ENCODE measurements around the gene RAB11B. TPM values are rescaled to one million over a fixed set of nuclear protein-coding genes. Genes with fewer than 3 reads are reported as not detected.

The RAB11B gene
- total RNA-seq, 1 donor from 2014 or later, result 157 TPM

DNA sequence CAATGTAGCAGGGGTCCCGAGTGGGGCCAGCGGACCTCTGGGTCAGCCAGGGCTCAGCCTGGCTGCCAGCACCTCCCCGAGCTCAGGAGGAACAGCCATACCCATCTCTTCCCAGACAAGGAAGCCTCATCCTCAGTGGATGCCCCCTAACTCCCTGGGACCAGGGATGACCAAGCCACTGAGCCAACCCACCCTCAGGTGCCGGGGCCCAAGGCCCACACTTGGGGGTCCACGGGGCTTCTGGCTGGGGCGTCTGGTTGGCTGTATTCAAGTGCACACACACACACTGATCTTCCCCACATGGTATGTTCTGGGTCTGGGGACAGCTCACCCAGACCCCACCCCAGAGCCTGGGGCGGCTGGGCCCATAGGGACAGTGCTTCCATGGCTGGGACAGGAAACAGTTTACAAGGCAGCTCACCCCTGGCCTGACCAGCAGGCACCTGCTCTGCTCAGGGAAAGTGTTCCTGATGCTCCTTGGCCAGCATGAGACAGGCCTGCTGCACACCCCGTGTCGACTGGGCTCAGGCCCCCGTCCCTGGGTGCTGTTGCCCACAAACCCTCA lies 7.7 kb downstream of the RAB11B start:
- peak overlapping the region; percentile 37 for H3K27ac ChIP-seq (replicated peaks)
- peaks cover 32% of the 10 kb centered on the region for H3K36me3 ChIP-seq
- intact Hi-C loops (cut with micrococcal nuclease), result loop anchor here (5.0 kb wide), 1 partner anchor 41 kb away; no protein-coding TSS in a partner anchor
- H3K4me1 ChIP-seq, result peaks cover 58% of the 10 kb centered on the region
- H3K4me3 ChIP-seq, result no peak overlapping the region
- DNase-seq, result no peak
- TF ChIP-seq, protein P1, sequence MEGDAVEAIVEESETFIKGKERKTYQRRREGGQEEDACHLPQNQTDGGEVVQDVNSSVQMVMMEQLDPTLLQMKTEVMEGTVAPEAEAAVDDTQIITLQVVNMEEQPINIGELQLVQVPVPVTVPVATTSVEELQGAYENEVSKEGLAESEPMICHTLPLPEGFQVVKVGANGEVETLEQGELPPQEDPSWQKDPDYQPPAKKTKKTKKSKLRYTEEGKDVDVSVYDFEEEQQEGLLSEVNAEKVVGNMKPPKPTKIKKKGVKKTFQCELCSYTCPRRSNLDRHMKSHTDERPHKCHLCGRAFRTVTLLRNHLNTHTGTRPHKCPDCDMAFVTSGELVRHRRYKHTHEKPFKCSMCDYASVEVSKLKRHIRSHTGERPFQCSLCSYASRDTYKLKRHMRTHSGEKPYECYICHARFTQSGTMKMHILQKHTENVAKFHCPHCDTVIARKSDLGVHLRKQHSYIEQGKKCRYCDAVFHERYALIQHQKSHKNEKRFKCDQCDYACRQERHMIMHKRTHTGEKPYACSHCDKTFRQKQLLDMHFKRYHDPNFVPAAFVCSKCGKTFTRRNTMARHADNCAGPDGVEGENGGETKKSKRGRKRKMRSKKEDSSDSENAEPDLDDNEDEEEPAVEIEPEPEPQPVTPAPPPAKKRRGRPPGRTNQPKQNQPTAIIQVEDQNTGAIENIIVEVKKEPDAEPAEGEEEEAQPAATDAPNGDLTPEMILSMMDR (IDR thresholded peaks at IDR 0.05; ENCODE audit: borderline replicate concordance), result no peak
- no peaks in the 10 kb centered on the region for H3K27me3 ChIP-seq (ENCODE audit: low read depth)
- H3K9me3 ChIP-seq (replicated peaks), result no peaks in the 10 kb centered on the region

- TF ChIP-seq, protein P1 (IDR thresholded peaks at IDR 0.05; ENCODE audit: borderline replicate concordance), result no peak
- Histone ChIP-seq H3K27ac (replicated peaks) (peak overlapping the region; percentile 14), H3K36me3 (peaks cover 37% of the 10 kb centered on the region), H3K9me3 (replicated peaks) (no peaks in the 10 kb centered on the region), H3K27me3 (ENCODE audit: low read depth) (no peaks in the 10 kb centered on the region), H3K4me1 (peaks cover 53% of the 10 kb centered on the region), H3K4me3 (no peak overlapping the region)
- intact Hi-C loops (cut with micrococcal nuclease), result loop anchor here (5.0 kb wide), 1 partner anchor 41 kb away; no protein-coding TSS in a partner anchor
- no peak for DNase-seq
Observed at GRCh38 chr19:8398311-8398771, 8.2 kb downstream of the RAB11B start.

- intact Hi-C loops (cut with micrococcal nuclease), result loop anchor here (5.0 kb wide), 1 partner anchor 42 kb away; no protein-coding TSS in a partner anchor
- no peak for DNase-seq
- H3K4me1 ChIP-seq, result peaks cover 44% of the 10 kb centered on the region
- H3K27me3 ChIP-seq (ENCODE audit: low read depth), result no peaks in the 10 kb centered on the region
- TF ChIP-seq, protein P1 (IDR thresholded peaks at IDR 0.05; ENCODE audit: borderline replicate concordance), result no peak
- no peak overlapping the region for H3K4me3 ChIP-seq
- peaks cover 50% of the 10 kb centered on the region for H3K36me3 ChIP-seq
- no peaks in the 10 kb centered on the region for H3K9me3 ChIP-seq (replicated peaks)
- no peak overlapping the region for H3K27ac ChIP-seq (replicated peaks)
Observed at GRCh38 chr19:8399681-8400188, 9.6 kb downstream of the RAB11B start.

GRCh38 chr19:8401981-8402411 lies 11.8 kb downstream of the RAB11B start:
- no peaks in the 10 kb centered on the region for H3K27me3 ChIP-seq (ENCODE audit: low read depth)
- H3K27ac ChIP-seq (replicated peaks), result no peak overlapping the region
- H3K4me1 ChIP-seq, result peaks cover 28% of the 10 kb centered on the region
- H3K36me3 ChIP-seq, result peaks cover 60% of the 10 kb centered on the region
- no peak overlapping the region for H3K4me3 ChIP-seq
- TF ChIP-seq, protein P1 (IDR thresholded peaks at IDR 0.05; ENCODE audit: borderline replicate concordance), result no peak
- intact Hi-C loops (cut with micrococcal nuclease), result no loop called here
- H3K9me3 ChIP-seq (replicated peaks), result no peaks in the 10 kb centered on the region
- no peak for DNase-seq

DNA sequence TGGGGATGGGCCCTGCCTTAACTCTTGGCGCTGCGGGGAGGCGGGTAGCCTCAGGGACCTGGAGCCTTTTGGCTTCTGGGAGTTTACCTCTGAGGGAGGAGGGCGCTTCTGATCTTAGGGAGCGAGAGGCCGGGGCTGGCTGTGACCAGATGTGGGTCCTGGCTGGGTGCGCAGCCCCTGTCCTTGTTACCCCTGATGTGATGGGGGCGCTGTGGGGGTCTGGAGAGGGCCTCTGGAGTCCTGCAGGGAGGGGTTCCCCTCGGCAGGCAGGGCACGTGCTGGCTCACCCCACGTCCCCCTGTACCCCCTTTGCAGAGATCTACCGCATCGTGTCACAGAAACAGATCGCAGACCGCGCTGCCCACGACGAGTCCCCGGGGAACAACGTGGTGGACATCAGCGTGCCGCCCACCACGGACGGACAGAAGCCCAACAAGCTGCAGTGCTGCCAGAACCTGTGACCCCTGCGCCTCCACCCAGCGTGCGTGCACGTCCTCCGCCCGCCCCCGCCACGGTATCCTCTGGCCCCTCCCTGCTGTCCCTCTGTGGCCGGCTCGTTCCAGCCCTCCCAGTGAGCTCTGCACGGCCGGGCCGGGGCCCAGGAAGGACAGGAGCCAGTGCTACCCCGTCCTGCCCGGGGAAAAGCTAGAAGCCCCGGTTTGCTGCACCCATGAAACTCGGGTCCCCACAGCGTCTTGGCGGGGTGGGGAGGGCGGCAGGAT lies 13.1 kb downstream of the RAB11B start:
- H3K9me3 ChIP-seq (replicated peaks), result no peaks in the 10 kb centered on the region
- intact Hi-C loops (cut with micrococcal nuclease), result no loop called here
- TF ChIP-seq, protein P1 (IDR thresholded peaks at IDR 0.05; ENCODE audit: borderline replicate concordance), result no peak
- H3K4me1 ChIP-seq, result peaks cover 16% of the 10 kb centered on the region
- no peaks in the 10 kb centered on the region for H3K27me3 ChIP-seq (ENCODE audit: low read depth)
- H3K4me3 ChIP-seq, result no peak overlapping the region
- no peak overlapping the region for H3K27ac ChIP-seq (replicated peaks)
- H3K36me3 ChIP-seq, result peaks cover 60% of the 10 kb centered on the region
- no peak for DNase-seq

Data from left ventricle myocardium inferior (tissue), 1 donor.